ENCODE results near the gene EPN2.

Gene EPN2

GRCh38 chr17:19313066-19313745 is 76.0 kb downstream of the EPN2 start:
- no peak for DNase-seq

- DNase-seq, result no peak
Observed at GRCh38 chr17:19313746-19314651, 76.8 kb downstream of the EPN2 start.

DNA sequence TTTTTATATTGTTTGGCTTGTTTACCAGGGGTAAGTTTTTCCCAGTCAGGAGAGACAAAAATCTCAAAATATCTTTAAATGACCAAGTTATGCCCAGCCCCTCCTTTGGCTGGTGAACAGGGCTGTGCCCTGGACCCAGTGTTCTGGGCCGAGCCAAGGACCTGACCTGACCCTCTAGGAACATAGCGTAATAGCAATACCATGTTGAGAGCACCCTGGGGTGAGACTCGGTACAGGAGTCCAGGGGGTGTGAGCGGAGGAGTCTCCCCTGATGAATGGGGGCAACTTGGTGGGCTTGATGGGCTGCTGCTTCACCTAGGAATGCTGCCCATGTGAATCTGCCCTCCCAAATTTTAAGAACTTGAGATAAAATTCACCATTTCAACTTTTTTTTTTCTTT is 77.9 kb downstream of the EPN2 start:
- no peak for DNase-seq

DNA sequence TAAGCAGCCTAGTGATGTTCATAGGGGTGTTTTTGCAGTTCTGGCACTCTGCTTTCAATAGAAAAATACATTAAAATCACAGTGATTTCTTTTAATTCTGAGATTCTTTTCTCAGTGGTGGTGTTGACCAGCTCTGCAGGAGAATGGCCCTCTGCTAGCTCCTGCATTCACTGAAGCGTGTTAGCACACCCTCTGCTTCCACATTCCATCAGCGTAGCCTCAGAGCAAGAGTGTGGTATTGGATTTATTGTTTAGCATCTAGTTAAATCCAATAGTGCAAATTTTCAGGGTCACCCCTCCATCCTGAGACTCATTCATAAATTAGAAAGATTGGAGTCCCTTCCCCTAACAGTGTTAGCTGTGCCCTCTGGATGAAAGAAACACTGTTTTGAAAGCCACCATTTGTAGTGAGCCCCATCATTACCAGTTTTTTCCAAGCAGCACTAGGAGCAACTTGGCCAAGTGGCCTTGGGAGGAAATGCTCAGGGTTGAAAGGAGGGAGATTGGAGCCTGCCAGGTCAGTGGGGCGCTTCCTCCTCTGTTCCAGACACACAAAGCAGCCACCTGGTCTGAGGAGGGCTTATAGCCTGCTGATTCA is 79.7 kb downstream of the EPN2 start:
- DNase-seq, result no peak

- DNase-seq, result peak; percentile 83 to 90
Observed at GRCh38 chr17:19317359-19318095, 80.4 kb downstream of the EPN2 start.

DNA sequence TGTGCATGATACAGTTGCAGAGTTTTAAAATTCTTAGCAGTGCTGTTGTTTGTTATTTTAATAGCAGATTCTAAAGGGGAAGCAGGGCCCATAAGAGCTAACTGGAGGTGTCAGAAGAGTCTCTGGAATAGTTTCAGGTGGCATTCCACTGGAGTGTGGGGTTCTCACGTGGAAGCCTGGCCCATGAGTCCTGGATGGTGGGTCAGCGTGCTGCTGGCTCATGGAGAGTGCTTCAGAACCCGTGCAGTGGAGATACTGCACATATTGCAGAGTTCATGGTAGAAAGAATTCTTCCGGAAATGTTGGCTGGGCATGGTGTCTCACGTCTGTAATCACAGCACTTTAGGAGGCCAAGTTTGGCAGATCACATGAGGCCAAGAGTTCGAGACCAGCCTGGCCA is 81.4 kb downstream of the EPN2 start:
- no peak for DNase-seq

GRCh38 chr17:19319771-19320505 is 82.8 kb downstream of the EPN2 start:
- no peak for DNase-seq

GRCh38 chr17:19320876-19321275 is 83.7 kb downstream of the EPN2 start:
- DNase-seq, result no peak

GRCh38 chr17:19321481-19322128 is 84.4 kb downstream of the EPN2 start:
- no peak for DNase-seq

- no peak for DNase-seq
Observed at GRCh38 chr17:19322129-19322505, 85.0 kb downstream of the EPN2 start.

DNA sequence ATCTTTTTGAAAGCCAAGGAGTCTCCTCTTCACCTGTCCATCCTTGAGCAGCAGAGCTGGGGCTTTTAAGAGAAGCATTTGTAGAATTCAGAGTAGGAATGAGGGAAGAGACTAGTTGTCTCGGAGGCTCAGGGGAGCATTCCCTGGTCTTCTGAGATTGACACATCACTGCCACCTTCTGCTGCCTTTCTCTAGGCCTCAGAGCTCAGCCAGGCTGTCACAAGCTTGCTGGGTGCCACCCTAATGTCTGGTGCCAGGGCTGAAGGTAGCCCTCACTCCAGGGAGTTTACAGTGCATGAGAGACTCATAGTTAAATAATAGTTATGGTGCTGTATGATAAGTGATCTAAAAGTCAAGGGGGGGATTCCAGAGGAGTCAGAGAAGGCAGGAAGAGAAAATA is 85.7 kb downstream of the EPN2 start:
- no peak for DNase-seq

DNA sequence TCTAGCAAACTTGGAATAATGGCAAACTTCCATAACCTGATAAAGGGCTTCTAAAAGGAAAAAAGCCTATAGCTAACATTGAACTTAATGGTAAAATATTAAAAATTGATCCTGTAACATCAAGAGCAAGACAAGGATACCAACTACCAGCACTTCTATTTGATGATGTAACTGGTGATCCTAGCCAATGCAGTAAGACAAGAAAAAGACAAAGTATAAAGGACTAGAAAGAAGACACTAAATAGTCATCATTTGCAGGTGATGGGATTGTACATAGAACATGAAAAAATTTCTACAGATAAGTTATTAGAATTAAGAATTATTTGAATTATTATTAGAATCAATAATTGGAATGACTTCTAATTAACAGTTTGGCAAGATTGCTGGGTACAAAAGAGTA is 88.4 kb downstream of the EPN2 start:
- DNase-seq, result no peak

GRCh38 chr17:19327031-19327783 is 90.0 kb downstream of the EPN2 start:
- DNase-seq, result no peak

DNA sequence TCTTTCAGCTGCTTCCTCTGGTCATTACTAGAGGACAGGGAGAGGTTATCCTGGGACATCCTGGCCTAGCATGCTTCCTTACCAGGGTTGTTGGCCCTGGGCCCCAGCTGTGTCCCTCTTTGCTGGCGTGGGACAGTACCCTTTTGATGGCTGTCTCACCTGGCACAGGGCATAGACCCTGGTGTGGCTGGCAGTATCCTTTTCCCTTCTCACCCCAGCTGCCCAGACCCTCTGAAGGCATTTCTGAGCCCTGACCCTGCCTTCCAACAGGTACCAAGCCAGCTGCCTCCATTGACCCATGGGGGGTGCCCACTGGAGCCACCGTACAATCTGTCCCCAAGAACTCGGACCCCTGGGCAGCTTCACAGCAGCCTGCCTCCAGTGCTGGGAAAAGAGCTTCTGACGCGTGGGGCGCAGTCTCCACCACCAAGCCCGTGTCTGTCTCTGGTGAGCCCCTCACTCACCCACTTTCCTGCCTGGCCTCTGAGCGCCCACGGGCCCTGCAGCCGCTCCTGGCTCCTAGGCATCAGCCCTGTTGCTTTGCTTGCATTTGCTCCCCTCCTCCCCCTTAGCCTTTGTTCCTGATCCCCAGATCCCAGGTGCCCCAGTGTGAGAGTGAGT is 91.4 kb downstream of the EPN2 start:
- no peak for DNase-seq

- no peak for DNase-seq
Observed at GRCh38 chr17:19329136-19329535, 92.0 kb downstream of the EPN2 start.

DNA sequence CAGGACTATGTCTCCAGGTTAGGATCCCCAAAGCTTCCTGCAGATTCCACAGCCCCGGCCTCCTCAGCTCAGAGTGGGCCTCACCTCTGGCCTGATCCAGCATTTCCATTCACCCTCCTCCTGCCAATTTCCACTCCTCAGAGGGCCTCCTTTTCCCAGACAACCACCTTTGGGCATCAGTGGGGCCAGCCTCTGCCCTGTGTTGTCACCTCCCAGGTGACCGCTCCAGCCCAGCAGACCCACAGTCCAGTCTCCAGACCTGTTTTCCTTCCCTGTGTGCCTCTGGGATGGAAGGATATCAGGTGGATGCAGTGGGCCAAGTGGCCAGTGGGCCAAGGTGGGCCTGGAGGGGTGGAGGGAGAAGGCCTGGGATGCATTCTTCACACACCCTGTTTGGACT is 92.7 kb downstream of the EPN2 start:
- DNase-seq, result no peak

- no peak for DNase-seq
Observed at GRCh38 chr17:19330271-19330670, 93.1 kb downstream of the EPN2 start.

GRCh38 chr17:19331134-19331533 is 94.0 kb downstream of the EPN2 start:
- DNase-seq, result no peak

DNA sequence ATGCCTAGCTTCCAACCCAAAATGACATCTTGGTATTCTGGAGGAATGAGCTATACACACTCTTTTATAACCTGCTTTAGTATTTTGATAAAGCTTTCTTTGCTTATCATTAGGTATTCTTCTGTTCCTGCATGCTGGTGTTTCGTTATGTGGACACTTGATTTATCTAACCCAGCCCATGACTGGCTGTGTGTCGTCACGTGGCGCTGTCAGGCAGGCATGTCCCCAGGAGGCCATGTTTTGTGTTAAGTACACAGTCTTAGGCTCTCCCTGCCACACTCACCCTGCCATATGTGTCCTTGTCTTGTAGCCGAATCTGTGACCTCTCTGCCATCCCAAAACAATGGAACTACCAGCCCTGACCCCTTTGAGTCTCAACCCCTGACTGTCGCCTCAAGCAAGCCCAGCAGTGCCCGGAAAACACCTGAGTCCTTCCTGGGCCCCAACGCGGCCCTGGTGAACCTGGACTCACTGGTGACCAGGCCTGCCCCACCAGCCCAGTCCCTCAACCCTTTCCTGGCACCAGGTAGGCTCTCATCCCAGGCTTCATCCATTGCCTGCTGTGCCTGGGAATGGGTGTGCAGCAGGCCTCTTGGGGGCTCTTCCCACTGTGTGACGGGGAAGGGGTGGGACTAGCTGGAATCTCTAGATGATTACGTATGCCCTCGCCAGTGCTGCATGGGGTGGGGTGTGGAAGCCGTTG is 94.5 kb downstream of the EPN2 start:
- no peak for DNase-seq
